ENCODE measurements around the gene ALG1.
"Not testable (repeated sequence)": the region's sequence is repeated elsewhere in the genome, so short reads cannot be mapped to it uniquely, and the experiment has no call there.

Gene ALG1

GRCh38 chr16:5103296-5104032 lies 31.8 kb downstream of the ALG1 start:
- DNase-seq, result not testable (repeated sequence)

GRCh38 chr16:5105039-5105438 lies 33.4 kb downstream of the ALG1 start:
- not testable (repeated sequence) for DNase-seq

- DNase-seq, result no peak
These were observed 37.0 kb downstream of the ALG1 start for GRCh38 chr16:5108505-5109158.

- DNase-seq, result not testable (repeated sequence)
These were observed 39.3 kb downstream of the ALG1 start for GRCh38 chr16:5110933-5111332.

GRCh38 chr16:5116780-5117295 lies 45.2 kb downstream of the ALG1 start:
- not testable (repeated sequence) for DNase-seq

GRCh38 chr16:5117300-5118087 lies 45.9 kb downstream of the ALG1 start:
- DNase-seq, result not testable (repeated sequence)

- DNase-seq, result not testable (repeated sequence)
These were observed 59.9 kb downstream of the ALG1 start for GRCh38 chr16:5131467-5132004.

- DNase-seq, result not testable (repeated sequence)
These were observed 61.4 kb downstream of the ALG1 start for GRCh38 chr16:5132915-5133600.

GRCh38 chr16:5134739-5135452 lies 63.3 kb downstream of the ALG1 start:
- not testable (repeated sequence) for DNase-seq
